ENCODE measurements around the gene C9orf85. TPM values are rescaled to one million over a fixed set of nuclear protein-coding genes. Genes with fewer than 3 reads are reported as not detected.

Gene C9orf85
- total and polyA plus RNA-seq, 11 donors = 3.6 to 9.7 (median 4.8) TPM

DNA sequence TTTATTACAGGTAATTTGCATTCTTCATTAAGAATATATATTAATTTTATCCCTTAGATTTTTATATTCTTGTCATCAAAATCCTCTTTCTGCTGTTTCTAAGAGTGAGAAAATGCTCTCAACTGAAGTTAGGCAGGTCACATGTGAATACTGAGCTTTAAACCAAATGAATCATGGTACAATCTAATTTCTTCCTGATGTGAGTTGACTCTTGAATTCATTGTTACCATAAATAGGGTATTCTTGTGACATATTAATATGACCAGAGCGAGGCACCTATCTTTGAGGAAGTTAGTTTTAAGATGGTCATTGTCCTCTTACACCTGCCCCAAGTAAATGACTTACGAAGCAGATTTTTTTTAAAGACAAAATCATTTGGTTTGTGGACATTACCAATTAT lies 17.4 kb downstream of the C9orf85 start:
- Histone ChIP-seq H3K4me3 (no peak overlapping the region), H3K4me1 (peaks cover 0 to 13% (median under 1%) of the 10 kb centered on the region in 12 donors), H3K27me3 (no peaks in the 10 kb centered on the region), H3K36me3 (no peaks in the 10 kb centered on the region), H3K9me3 (no peaks in the 10 kb centered on the region), H3K27ac (no peak overlapping the region)
- 83 to 98% (median 93%) methylated on average over 2 of the region's 2 CpGs for WGBS, 4 donors
- intact Hi-C loops (cut with DNase I) = no loop called here
- TF ChIP-seq, protein P1, sequence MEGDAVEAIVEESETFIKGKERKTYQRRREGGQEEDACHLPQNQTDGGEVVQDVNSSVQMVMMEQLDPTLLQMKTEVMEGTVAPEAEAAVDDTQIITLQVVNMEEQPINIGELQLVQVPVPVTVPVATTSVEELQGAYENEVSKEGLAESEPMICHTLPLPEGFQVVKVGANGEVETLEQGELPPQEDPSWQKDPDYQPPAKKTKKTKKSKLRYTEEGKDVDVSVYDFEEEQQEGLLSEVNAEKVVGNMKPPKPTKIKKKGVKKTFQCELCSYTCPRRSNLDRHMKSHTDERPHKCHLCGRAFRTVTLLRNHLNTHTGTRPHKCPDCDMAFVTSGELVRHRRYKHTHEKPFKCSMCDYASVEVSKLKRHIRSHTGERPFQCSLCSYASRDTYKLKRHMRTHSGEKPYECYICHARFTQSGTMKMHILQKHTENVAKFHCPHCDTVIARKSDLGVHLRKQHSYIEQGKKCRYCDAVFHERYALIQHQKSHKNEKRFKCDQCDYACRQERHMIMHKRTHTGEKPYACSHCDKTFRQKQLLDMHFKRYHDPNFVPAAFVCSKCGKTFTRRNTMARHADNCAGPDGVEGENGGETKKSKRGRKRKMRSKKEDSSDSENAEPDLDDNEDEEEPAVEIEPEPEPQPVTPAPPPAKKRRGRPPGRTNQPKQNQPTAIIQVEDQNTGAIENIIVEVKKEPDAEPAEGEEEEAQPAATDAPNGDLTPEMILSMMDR (IDR thresholded peaks at IDR 0.05) = no peak
- TF ChIP-seq POLR2A (IDR thresholded peaks at IDR 0.05) = no peak
- ATAC-seq (no peak), DNase-seq (no peak)

DNA sequence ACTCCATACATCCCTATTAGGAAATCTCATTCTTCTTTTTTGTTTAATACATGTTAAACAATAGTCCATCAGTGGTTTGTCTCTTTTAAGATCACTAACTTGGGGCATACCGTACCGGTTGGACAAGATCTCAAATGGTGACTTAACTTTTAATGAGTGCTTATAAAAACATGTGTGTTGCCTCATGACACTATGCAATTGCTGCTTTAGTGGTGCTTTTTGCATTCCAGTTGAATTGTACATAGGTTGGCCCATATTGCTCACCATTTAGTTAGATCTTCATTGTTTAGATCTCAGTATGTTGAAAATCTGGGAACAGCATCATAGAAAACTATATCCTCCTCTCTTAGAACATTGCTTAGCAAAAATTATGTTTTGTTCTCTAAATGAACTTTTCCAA lies 17.8 kb downstream of the C9orf85 start:
- Histone ChIP-seq H3K27me3 (no peaks in the 10 kb centered on the region), H3K4me1 (peaks cover 0 to 11% (median 0%) of the 10 kb centered on the region in 12 donors), H3K9me3 (no peaks in the 10 kb centered on the region), H3K4me3 (no peak overlapping the region), H3K27ac (no peak overlapping the region), H3K36me3 (no peaks in the 10 kb centered on the region)
- intact Hi-C loops (cut with DNase I) = no loop called here
- DNase-seq = no peak
- 96 to 100% (median 97%) methylated on average over 2 of the region's 2 CpGs for WGBS, 4 donors
- TF ChIP-seq, protein P1 (IDR thresholded peaks at IDR 0.05) = no peak
- no peak for TF ChIP-seq POLR2A (IDR thresholded peaks at IDR 0.05)
- no peak for ATAC-seq

DNA sequence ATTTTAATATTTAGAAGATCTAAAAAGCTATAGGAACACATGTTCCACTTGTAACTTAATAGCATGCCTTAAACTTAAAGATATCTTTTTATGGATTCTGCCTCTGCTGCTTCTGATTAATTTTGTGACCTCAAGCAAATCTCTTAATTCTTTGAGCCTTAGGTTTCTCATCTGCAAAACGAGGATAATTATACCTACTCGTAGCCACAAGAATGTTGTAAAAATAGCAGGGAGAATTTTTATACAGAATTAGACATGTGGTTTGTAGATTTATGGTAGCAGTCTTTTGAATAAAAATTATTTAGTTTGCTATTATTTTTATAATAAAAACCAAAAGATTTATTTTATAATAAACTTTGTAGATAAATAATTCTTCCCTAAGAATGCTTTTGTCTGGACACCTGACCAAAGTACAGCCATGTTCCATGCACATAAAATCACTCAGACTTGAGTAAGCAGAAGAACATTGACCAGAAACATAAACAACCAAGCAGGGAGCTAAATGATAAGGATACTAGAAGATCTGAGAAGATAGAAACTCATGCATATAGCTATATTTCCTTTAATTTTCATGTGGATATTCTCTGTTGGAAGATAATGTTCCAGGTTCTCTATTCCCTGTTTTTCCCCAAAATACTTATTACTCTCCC lies 18.5 kb downstream of the C9orf85 start:
- DNase-seq (no peak), ATAC-seq (no peak)
- 55 to 83% (median 72%) methylated on average over 2 of the region's 2 CpGs for WGBS, 4 donors
- Histone ChIP-seq H3K4me3 (no peak overlapping the region), H3K9me3 (no peaks in the 10 kb centered on the region), H3K27ac (no peak overlapping the region), H3K4me1 (peaks cover 0 to 6% (median 0%) of the 10 kb centered on the region in 12 donors), H3K27me3 (no peaks in the 10 kb centered on the region), H3K36me3 (no peaks in the 10 kb centered on the region)
- TF ChIP-seq, protein P1 (IDR thresholded peaks at IDR 0.05) = no peak
- TF ChIP-seq POLR2A (IDR thresholded peaks at IDR 0.05) = no peak
- intact Hi-C loops (cut with DNase I) = no loop called here

DNA sequence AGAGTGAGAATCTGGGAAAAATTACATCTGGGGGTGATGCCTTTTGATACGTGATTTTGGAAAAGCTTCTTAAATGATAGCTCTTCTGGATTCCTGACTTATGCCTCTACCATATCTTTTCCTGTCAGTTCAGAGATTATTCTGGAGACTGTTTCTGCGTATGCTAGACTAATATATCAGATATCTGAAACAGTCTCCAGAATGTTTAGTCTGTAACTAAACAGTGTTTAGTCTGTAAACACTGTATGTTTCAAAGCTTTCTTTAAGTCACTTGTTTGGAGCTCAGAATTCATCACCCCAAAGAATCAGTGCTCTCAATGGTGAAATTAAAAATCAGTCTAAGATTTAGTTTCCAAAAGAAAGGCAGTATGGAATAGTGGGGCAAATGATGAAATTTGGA lies 19.7 kb downstream of the C9orf85 start:
- intact Hi-C loops (cut with DNase I) = no loop called here
- H3K4me3 ChIP-seq = no peak overlapping the region
- WGBS, 4 donors = 73 to 83% (median 77%) methylated on average over 2 of the region's 2 CpGs
- peaks cover 0 to 6% (median 0%) of the 10 kb centered on the region in 12 donors for H3K4me1 ChIP-seq
- no peak for DNase-seq
- no peak for ATAC-seq
- no peaks in the 10 kb centered on the region for H3K9me3 ChIP-seq
- no peak for TF ChIP-seq POLR2A (IDR thresholded peaks at IDR 0.05)
- TF ChIP-seq, protein P1 (IDR thresholded peaks at IDR 0.05) = no peak
- H3K36me3 ChIP-seq = no peaks in the 10 kb centered on the region
- no peaks in the 10 kb centered on the region for H3K27me3 ChIP-seq
- no peak overlapping the region for H3K27ac ChIP-seq
